Adrenal gland (tissue), 12 donors: Measurements from ENCODE around the gene TARM1. TPM values are rescaled to one million over a fixed set of nuclear protein-coding genes. Genes with fewer than 3 reads are reported as not detected.

Experiments
- DNase-seq, 7 donors: peaks; one replicate each; pipeline ENCODE4 v3.0.0-alpha.2; 2019 to 2020
- H3K27ac ChIP-seq, 5 donors: fragments of 200-600 bp; sonication (generic) in 4 of 5; 1 replicate in 3 of 5; 2 replicates in 2 of 5; pipeline versions ENCODE4 v1.5.1 to v1.8.0; 2016 to 2020; ENCODE audit warnings: mild to moderate bottlenecking in 1 of 5
- H3K27me3 ChIP-seq: fragments of 200-600 bp; 2 replicates; pipeline ENCODE4 v1.8.0; 2021
- H3K36me3 ChIP-seq, 2 donors: fragments of 200-600 bp; replicated peaks in 1 of 2; 1 replicate in 1 of 2; 2 replicates in 1 of 2; pipeline versions ENCODE4 v1.5.1 to v1.8.0; 2018 to 2022
- H3K4me1 ChIP-seq, 2 donors: fragments of 200-600 bp; replicated peaks in 1 of 2; 1 replicate in 1 of 2; 2 replicates in 1 of 2; pipeline versions ENCODE4 v1.5.1 to v1.8.0; 2018 to 2021
- H3K4me3 ChIP-seq, 4 donors: fragments of 200-600 bp; sonication (generic) in 3 of 4; one replicate each; pipeline ENCODE4 v1.5.1; 2016 to 2018
- H3K9me3 ChIP-seq, 3 donors: fragments of 200-600 bp; sonication (generic) in 1 of 3; replicated peaks in 1 of 3; 1 replicate in 2 of 3; 2 replicates in 1 of 3; pipeline versions ENCODE4 v1.5.1 to v1.8.0; 2016 to 2021
- POLR2A ChIP-seq, 2 donors: fragments of 450-650 bp; IDR thresholded peaks; one replicate each; pipeline ENCODE4 v1.6.1; 2017; ENCODE audit warnings: antibody characterized with exemption in 2 of 2, mild to moderate bottlenecking in 2 of 2, moderate library complexity in 1 of 2
- WGBS, 4 donors: extraction: QIAGEN DNeasy Blood & Tissue Kit in 2 of 4; methylation state at CpG; one replicate each; pipeline versions ENCODE4 v1.1.5 to v1.1.7; 2013 to 2017; 5-methylcytosine and 5-hydroxymethylcytosine counted together
- intact Hi-C, 2 donors: fragments of 100-400 bp; cut with DNase I; formaldehyde crosslinking; loops; one replicate each; pipeline versions ENCODE4 v1.14.1 to v1.15.0; 2022 to 2023
- polyA plus RNA-seq, 3 donors: library from polyadenylated mRNA; stranded (reverse); fragments of 200-250 nt in 2 of 3; fragments of 350-450 nt in 1 of 3; fragmentation: Illumina TruSeq in 1 of 3; extraction: RNeasy Lipid Tissue Mini Kit (QIAGEN cat#74804) in 1 of 3; gene quantifications; one replicate each; pipeline ENCODE4 v1.2.3, GENCODE V29; 2013 to 2014
- total RNA-seq, 9 donors: library from RNA; depleted of rRNA in 4 of 9; stranded (reverse); fragments of >200 nt in 4 of 9; fragments of 120-200 nt in 1 of 9; fragmentation: NEBNext Ultra II Directional in 1 of 9; extraction: Animal tissue kit (Norgen Biotek cat#: 25700) in 1 of 9; gene quantifications; one replicate each; pipeline versions ENCODE4 v1.1.0 to v1.2.4, GENCODE V29; 2013 to 2023
- TF ChIP-seq, protein P1 (sequence below), 6 experiments: fragments of 450-650 bp in 4 of 6; fragments of 200-600 bp in 2 of 6; sonication (generic) in 1 of 6; IDR thresholded peaks; 1 replicate in 5 of 6; 2 replicates in 1 of 6; pipeline versions ENCODE4 v1.5.1 to v1.8.0; 2016 to 2021; ENCODE audit warnings: antibody characterized with exemption in 6 of 6, mild to moderate bottlenecking in 2 of 6, moderate library complexity in 1 of 6
- donor health status: healthy with polysubstance abuse.
- donor health status: Bipolar disorder and iron deficiency.
- donor health status: DM: yes; HTN: yes; CAD: no.
- donor health status: DM: no; HTN: no; CAD: no.
- donor health status: DM: no; HTN: no; CAD: no.
- donor health status: DM: yes; HTN: yes; CAD: no.

The TARM1 gene
- total and polyA plus RNA-seq, 12 donors: not detected

DNA sequence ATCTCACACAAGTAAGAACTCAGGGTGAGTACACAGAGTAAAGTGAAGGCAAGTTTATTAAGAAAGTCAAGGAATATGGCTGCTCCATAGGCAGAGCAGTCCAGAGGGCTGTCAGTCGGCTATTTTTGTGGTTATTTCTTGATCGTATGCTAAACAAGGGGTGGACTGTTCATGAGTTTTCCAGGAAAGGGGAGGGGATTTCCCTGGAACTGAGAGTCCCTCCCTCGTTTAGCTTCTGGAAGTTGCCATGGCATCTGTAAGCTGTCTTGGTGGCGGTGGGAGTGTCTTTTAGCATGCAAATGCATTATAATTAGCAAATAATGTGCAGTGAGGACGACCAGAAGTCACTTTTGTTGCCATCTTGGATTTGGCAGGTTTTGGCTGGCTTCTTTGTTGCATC, 11.7 kb downstream of the TARM1 start:
- TF ChIP-seq, protein P1, sequence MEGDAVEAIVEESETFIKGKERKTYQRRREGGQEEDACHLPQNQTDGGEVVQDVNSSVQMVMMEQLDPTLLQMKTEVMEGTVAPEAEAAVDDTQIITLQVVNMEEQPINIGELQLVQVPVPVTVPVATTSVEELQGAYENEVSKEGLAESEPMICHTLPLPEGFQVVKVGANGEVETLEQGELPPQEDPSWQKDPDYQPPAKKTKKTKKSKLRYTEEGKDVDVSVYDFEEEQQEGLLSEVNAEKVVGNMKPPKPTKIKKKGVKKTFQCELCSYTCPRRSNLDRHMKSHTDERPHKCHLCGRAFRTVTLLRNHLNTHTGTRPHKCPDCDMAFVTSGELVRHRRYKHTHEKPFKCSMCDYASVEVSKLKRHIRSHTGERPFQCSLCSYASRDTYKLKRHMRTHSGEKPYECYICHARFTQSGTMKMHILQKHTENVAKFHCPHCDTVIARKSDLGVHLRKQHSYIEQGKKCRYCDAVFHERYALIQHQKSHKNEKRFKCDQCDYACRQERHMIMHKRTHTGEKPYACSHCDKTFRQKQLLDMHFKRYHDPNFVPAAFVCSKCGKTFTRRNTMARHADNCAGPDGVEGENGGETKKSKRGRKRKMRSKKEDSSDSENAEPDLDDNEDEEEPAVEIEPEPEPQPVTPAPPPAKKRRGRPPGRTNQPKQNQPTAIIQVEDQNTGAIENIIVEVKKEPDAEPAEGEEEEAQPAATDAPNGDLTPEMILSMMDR (IDR thresholded peaks at IDR 0.05): no peak
- TF ChIP-seq POLR2A (IDR thresholded peaks at IDR 0.05): no peak
- no peaks in the 10 kb centered on the region for H3K9me3 ChIP-seq
- H3K27ac ChIP-seq: no peak overlapping the region
- no peaks in the 10 kb centered on the region for H3K36me3 ChIP-seq
- no peaks in the 10 kb centered on the region for H3K4me1 ChIP-seq
- WGBS, 4 donors: 62 to 80% (median 70%) methylated on average over 2 to 5 of the region's 5 CpGs
- no peak for DNase-seq
- no peaks in the 10 kb centered on the region for H3K27me3 ChIP-seq
- intact Hi-C loops: no loop called here
- H3K4me3 ChIP-seq: no peak overlapping the region

DNA sequence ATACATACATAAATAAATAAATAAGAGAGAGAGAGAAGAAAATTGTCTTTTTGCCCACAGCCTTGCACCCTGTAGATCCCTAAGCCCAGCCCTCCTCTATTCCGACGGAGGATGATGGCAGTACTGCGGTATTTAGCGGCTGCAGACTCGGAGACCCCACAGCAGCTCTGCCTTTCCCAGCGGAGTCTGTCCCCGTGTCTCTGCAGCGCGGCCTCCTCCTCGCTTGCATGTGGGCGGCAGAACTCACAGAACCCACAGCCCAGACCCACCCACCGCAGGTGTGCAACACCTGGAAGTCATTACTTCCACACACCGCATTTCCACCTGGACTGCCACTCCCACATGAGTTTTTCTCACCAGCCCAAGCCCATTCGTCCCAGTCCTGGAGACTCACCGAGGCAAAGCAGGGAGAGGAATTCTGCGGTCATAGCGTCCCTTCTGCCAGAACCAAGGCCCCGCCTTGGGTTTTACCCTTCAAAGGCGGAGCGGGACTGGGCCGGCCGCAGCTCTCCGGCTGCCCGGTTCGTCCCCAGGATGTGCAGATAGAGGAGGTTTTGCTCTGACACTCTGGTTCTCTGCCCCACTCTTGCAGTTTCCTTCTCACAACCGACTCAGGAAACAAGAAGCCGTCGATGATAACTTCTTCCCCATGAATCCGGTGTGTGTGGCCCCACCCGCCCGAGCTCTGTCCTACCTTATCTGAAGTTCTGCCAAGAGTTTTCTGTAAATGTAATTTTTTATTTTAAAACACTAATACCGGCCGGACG, 17.6 kb downstream of the TARM1 start, which contains the start of gene VSTM1:
VSTM1 (minus strand) TSS at position 548 of the 767 bp plus-strand sequence; CDS start at position 428, 120 bp downstream.
- 73 to 81% (median 74%) methylated on average over 24 to 34 of the region's 34 CpGs for WGBS, 4 donors
- DNase-seq: no peak
- intact Hi-C loops: no loop called here
- H3K36me3 ChIP-seq: no peaks in the 10 kb centered on the region
- H3K4me3 ChIP-seq: no peak within 1 kb of the TSS
- TF ChIP-seq POLR2A (IDR thresholded peaks at IDR 0.05): no peak
- TF ChIP-seq, protein P1 (IDR thresholded peaks at IDR 0.05): no peak
- H3K27me3 ChIP-seq: no peaks in the 10 kb centered on the region
- H3K27ac ChIP-seq: no peak within 1 kb of the TSS
- H3K4me1 ChIP-seq: no peaks in the 10 kb centered on the region
- H3K9me3 ChIP-seq: no peaks in the 10 kb centered on the region

DNA sequence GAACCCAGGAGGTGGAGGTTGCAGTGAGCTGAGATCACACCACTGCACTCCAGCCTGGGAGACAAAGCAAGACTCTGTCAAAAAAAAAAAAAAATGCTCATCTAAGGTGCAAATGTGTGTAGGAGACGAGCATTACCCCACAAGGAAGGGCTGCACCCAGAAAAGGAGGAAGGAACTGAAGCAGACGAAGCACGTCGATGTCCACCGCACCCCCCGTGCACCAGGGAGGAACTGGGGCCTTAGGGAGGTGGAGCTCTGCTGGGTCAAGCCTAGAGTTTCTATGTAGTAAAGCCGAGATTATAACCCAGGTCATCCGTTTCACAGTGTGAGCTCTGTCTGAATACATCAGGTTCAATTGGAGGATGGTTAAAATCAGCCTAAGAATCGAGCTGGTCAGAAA, 18.5 kb downstream of the TARM1 start:
- H3K36me3 ChIP-seq: no peaks in the 10 kb centered on the region
- H3K4me3 ChIP-seq: no peak overlapping the region
- H3K4me1 ChIP-seq: peaks cover 0 to 4% of the 10 kb centered on the region in 2 donors
- DNase-seq: peak in 2 of 7 donors; percentile 20
- no peak overlapping the region for H3K27ac ChIP-seq
- WGBS, 4 donors: 54 to 76% (median 67%) methylated on average over 8 to 9 of the region's 9 CpGs
- no peaks in the 10 kb centered on the region for H3K9me3 ChIP-seq
- H3K27me3 ChIP-seq: no peaks in the 10 kb centered on the region
- intact Hi-C loops: no loop called here
- no peak for TF ChIP-seq POLR2A (IDR thresholded peaks at IDR 0.05)
- TF ChIP-seq, protein P1 (IDR thresholded peaks at IDR 0.05): no peak

DNA sequence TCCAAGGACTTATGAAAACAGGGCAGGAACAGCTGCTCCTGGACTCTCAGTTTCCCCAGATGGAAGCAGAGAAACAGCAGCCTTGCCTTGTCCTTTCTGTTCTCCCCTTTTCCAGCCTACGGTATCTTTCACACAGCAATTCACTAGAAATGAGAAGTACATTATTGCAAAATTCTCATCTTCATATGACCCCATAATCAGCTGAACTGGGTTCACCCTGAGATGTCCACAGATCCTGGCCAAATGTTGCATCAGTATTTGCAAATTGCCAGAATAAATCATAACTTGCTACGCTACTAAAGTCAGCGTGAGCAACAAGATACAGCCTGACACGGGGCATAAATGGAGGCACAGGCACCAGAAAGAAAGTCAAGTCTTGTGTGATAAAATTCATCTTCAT, 33.5 kb downstream of the TARM1 start:
- H3K4me1 ChIP-seq: no peaks in the 10 kb centered on the region
- no peak for TF ChIP-seq POLR2A (IDR thresholded peaks at IDR 0.05)
- TF ChIP-seq, protein P1 (IDR thresholded peaks at IDR 0.05): no peak
- H3K27ac ChIP-seq: no peak overlapping the region
- 43 to 57% (median 54%) methylated on average over 4 of the region's 4 CpGs for WGBS, 4 donors
- intact Hi-C loops: no loop called here
- DNase-seq: peak in 1 of 7 donors; percentile 18
- H3K27me3 ChIP-seq: no peaks in the 10 kb centered on the region
- no peaks in the 10 kb centered on the region for H3K36me3 ChIP-seq
- H3K9me3 ChIP-seq: no peaks in the 10 kb centered on the region
- H3K4me3 ChIP-seq: no peak overlapping the region
